Nephron progenitor cell (in vitro differentiated cells): ENCODE data around the gene OR10J5.
"Not testable (repeated sequence)": the region's sequence is repeated elsewhere in the genome, so short reads cannot be mapped to it uniquely, and the experiment has no call there.

Experiments used
- DNase-seq: peaks from one replicate; pipeline ENCODE4 v3.0.0; 2021
- H3K27ac Mint-ChIP-seq: 2 replicates; pipeline ENCODE4 v1.8.0; 2021; ENCODE audit warnings: mild to moderate bottlenecking, moderate library complexity, mixed read lengths
- H3K27me3 Mint-ChIP-seq: 2 replicates; pipeline ENCODE4 v1.8.0; 2021; ENCODE audit warnings: mild to moderate bottlenecking, low read depth, mixed read lengths; ENCODE audit not compliant: poor library complexity
- H3K36me3 Mint-ChIP-seq: 2 replicates; pipeline ENCODE4 v1.8.0; 2021; ENCODE audit warnings: low read depth, mixed read lengths
- H3K4me1 Mint-ChIP-seq: 2 replicates; pipeline ENCODE4 v1.8.0; 2021; ENCODE audit warnings: mixed read lengths
- H3K4me3 Mint-ChIP-seq: 2 replicates; pipeline ENCODE4 v1.8.0; 2021; ENCODE audit warnings: mild to moderate bottlenecking, moderate library complexity, mixed read lengths
- H3K9me3 Mint-ChIP-seq: 2 replicates; pipeline ENCODE4 v1.8.0; 2021; ENCODE audit warnings: mild to moderate bottlenecking, moderate library complexity, mixed read lengths
- TF ChIP-seq, protein P1 (sequence below): fragments of 200-600 bp; sonication (generic); IDR thresholded peaks from 2 replicates; pipeline ENCODE4 v1.5.0; 2021; ENCODE audit warnings: antibody characterized with exemption

The OR10J5 gene

DNA sequence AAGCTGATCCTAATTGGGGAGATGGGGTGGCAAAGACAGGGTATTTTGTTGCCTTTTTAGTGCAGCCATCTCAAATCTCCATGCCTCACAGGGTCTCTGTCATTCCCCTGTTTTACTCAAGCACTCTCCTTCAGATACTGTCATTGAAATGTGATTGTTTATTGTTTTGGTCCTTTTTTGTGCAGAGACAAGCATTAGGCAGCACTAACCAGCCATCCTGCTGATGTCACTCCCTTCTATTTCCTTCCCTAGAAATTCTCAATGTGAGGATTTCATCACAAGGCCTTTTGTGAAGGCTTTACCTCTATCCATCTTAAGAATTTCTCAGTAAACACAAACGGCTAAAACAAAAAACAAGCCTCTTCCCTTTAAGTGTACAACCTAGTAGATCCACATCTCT lies 34.7 kb downstream of the OR10J5 start:
- Mint-ChIP-seq H3K27ac (no peak overlapping the region), H3K9me3 (peaks cover 49% of the 10 kb centered on the region), H3K36me3 (no peaks in the 10 kb centered on the region), H3K4me3 (no peak overlapping the region), H3K27me3 (no peaks in the 10 kb centered on the region), H3K4me1 (no peaks in the 10 kb centered on the region)
- DNase-seq = no peak
- TF ChIP-seq, protein P1, sequence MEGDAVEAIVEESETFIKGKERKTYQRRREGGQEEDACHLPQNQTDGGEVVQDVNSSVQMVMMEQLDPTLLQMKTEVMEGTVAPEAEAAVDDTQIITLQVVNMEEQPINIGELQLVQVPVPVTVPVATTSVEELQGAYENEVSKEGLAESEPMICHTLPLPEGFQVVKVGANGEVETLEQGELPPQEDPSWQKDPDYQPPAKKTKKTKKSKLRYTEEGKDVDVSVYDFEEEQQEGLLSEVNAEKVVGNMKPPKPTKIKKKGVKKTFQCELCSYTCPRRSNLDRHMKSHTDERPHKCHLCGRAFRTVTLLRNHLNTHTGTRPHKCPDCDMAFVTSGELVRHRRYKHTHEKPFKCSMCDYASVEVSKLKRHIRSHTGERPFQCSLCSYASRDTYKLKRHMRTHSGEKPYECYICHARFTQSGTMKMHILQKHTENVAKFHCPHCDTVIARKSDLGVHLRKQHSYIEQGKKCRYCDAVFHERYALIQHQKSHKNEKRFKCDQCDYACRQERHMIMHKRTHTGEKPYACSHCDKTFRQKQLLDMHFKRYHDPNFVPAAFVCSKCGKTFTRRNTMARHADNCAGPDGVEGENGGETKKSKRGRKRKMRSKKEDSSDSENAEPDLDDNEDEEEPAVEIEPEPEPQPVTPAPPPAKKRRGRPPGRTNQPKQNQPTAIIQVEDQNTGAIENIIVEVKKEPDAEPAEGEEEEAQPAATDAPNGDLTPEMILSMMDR = no peak

DNA sequence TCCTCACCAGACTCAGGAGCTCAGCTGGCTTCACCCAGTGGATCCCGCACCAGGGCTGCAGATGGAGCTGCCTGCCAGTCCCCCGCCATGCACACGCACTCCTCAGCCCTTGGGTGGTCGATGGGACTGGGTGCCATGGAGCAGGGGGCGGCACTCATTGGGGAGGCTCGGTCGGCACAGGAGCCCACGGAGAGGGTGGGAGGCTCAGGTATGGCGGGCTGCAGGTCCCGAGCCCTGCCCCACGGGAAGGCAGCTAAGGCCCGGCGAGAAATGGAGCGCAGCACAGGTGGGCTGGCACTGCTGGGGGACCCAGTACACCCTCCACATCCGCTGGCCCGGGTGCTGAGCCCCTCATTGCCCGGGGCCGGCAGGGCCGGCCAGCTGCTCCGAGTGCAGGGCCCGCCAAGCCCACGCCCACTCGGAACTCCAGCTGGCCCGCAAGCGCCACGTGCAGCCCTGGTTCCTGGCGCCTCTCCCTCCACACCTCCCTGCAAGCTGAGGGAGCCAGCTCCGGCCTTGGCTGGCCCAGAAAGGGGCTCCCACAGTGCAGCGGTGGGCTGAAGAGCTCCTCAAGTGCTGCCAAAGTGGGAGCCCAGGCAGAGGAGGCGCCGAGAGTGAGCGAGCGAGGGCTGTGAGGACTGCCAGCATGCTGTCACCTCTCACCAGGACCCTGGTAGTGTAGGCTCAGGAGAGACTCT lies 41.1 kb downstream of the OR10J5 start:
- H3K27ac Mint-ChIP-seq, H3K27me3 Mint-ChIP-seq, H3K4me1 Mint-ChIP-seq, H3K36me3 Mint-ChIP-seq, DNase-seq, H3K4me3 Mint-ChIP-seq: not testable (repeated sequence)
- H3K9me3 Mint-ChIP-seq = peaks cover 60% of the 10 kb centered on the region

DNA sequence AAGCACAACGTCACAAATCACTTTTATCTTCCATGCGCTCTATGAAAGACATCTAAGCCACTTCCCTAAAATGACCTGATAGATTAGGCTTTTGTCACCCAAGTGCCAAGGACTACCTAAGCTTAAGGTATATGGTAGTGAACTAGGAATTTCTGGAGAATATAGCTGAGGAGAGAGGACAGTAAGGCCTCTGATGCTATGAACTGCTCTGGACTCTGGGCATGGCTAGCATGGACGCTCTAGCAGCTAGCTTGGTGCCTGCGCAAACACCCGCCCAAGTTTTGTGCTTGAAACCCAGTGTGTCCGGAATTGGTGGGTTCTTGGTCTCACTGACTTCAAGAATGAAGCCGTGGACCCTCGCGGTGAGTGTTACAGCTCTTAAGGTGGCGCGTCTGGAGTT lies 42.5 kb downstream of the OR10J5 start:
- H3K9me3 Mint-ChIP-seq = peaks cover 58% of the 10 kb centered on the region
- no peak overlapping the region for H3K4me3 Mint-ChIP-seq
- H3K36me3 Mint-ChIP-seq = no peaks in the 10 kb centered on the region
- no peaks in the 10 kb centered on the region for H3K27me3 Mint-ChIP-seq
- TF ChIP-seq, protein P1 = no peak
- no peak for DNase-seq
- H3K4me1 Mint-ChIP-seq = no peaks in the 10 kb centered on the region
- H3K27ac Mint-ChIP-seq = no peak overlapping the region

DNA sequence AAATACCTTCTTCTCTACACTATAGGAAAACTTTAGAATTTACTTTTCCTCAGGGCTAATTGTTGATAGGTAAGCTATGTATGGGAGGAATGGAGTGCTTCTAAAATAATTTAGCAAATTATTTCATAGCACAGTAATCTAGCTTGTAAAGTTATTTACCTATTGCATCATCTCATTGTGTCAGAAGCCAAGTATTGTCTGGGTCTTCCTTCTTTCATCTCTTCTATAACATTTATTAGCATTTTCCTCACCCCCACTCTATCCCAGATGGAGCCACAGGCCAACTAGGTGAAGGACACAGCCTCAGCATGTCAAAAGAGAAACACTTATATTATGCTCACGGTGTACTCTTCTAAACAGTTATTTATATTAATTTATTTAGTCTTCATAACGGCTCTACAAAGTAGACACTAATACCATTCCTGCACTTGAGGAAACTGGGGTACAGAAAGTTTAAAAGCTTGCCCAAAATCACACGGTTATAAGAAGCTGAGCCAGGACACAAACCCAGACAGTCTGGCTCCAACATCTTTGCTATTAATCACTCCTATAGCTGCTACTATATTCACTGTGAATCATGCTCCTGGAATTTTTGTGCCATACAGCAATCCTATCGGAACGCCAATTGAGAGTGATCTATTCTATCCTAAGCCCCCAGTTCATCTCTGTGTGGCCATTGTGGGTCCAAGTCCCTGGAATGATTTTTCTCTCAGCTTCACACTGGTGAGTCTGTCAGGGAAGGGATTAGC lies 43.1 kb downstream of the OR10J5 start:
- no peaks in the 10 kb centered on the region for H3K4me1 Mint-ChIP-seq
- TF ChIP-seq, protein P1 = no peak

More for the DNA sequence above, 43.1 kb downstream of the OR10J5 start:
- no peak for DNase-seq
- Mint-ChIP-seq H3K27ac (no peak overlapping the region), H3K9me3 (peaks cover 52% of the 10 kb centered on the region), H3K27me3 (no peaks in the 10 kb centered on the region), H3K4me3 (no peak overlapping the region), H3K36me3 (no peaks in the 10 kb centered on the region)
